HEK293 (cell line): Measurements from ENCODE around the gene EME1.

Source experiments
- ELK4 ChIP-seq: IDR thresholded peaks from 2 replicates; pipeline ENCODE4 v1.6.1; 2011; ENCODE audit warnings: mild to moderate bottlenecking, low read depth, low read length, borderline replicate concordance
- FEZF1 ChIP-seq: fragments of 450-650 bp; formaldehyde crosslinking; IDR thresholded peaks from 2 replicates; pipeline ENCODE4 v1.5.1; 2016; ENCODE audit warnings: missing biosample characterization, missing genetic modification characterization
- KLF10 ChIP-seq: fragments of 450-650 bp; IDR thresholded peaks from 2 replicates; pipeline ENCODE4 v1.5.1; 2018; ENCODE audit warnings: missing biosample characterization, mild to moderate bottlenecking, missing genetic modification characterization
- MYNN ChIP-seq: fragments of 450-650 bp; formaldehyde crosslinking; IDR thresholded peaks from 2 replicates; pipeline ENCODE4 v1.5.1; 2016; ENCODE audit warnings: missing biosample characterization, missing genetic modification characterization, borderline replicate concordance
- MZF1 ChIP-seq: fragments of 450-650 bp; formaldehyde crosslinking; IDR thresholded peaks from 2 replicates; pipeline ENCODE4 v1.5.1; 2017; ENCODE audit warnings: missing biosample characterization, missing genetic modification characterization, borderline replicate concordance
- PRDM1 ChIP-seq: fragments of 450-650 bp; formaldehyde crosslinking; IDR thresholded peaks from 2 replicates; pipeline ENCODE4; 2016; ENCODE audit warnings: missing biosample characterization, missing genetic modification characterization
- PRDM10 ChIP-seq: fragments of 450-650 bp; formaldehyde crosslinking; IDR thresholded peaks from 2 replicates; pipeline ENCODE4 v1.5.1; 2016; ENCODE audit warnings: missing biosample characterization, missing genetic modification characterization
- SETDB1 ChIP-seq: IDR thresholded peaks from one replicate; pipeline ENCODE4 v1.6.1; 2017; ENCODE audit warnings: mild to moderate bottlenecking, low read length, moderate library complexity, mixed read lengths; ENCODE audit not compliant: insufficient read length
- SP3 ChIP-seq: fragments of 450-650 bp; formaldehyde crosslinking; IDR thresholded peaks from 2 replicates; pipeline ENCODE4 v1.5.1; 2016; ENCODE audit warnings: missing biosample characterization, missing genetic modification characterization
- ZFHX2 ChIP-seq: fragments of 450-650 bp; formaldehyde crosslinking; conservative IDR thresholded peaks from 2 replicates; pipeline ENCODE4 v1.5.1; 2016; ENCODE audit warnings: missing biosample characterization, missing genetic modification characterization
- ZFP69B ChIP-seq: fragments of 450-650 bp; formaldehyde crosslinking; IDR thresholded peaks from 2 replicates; pipeline ENCODE4 v1.5.1; 2016; ENCODE audit warnings: missing biosample characterization, missing genetic modification characterization
- ZNF121 ChIP-seq: fragments of 450-650 bp; formaldehyde crosslinking; IDR thresholded peaks from 2 replicates; pipeline ENCODE4 v1.5.1; 2016; ENCODE audit warnings: missing biosample characterization, missing genetic modification characterization
- ZNF214 ChIP-seq: fragments of 450-650 bp; formaldehyde crosslinking; IDR thresholded peaks from 2 replicates; pipeline ENCODE4 v1.5.1; 2017; ENCODE audit warnings: missing biosample characterization, mild to moderate bottlenecking, missing genetic modification characterization, borderline replicate concordance
- ZNF23 ChIP-seq: fragments of 450-650 bp; formaldehyde crosslinking; IDR thresholded peaks from 2 replicates; pipeline ENCODE4 v1.5.1; 2016; ENCODE audit warnings: missing biosample characterization, missing genetic modification characterization, borderline replicate concordance
- ZNF266 ChIP-seq: fragments of 450-650 bp; formaldehyde crosslinking; IDR thresholded peaks from 2 replicates; pipeline ENCODE4 v1.5.1; 2016; ENCODE audit warnings: missing biosample characterization, missing genetic modification characterization, low read depth
- ZNF302 ChIP-seq: fragments of 450-650 bp; formaldehyde crosslinking; IDR thresholded peaks from 2 replicates; pipeline ENCODE4 v1.5.1; 2016; ENCODE audit warnings: missing biosample characterization, missing genetic modification characterization, low read depth
- ZNF423 ChIP-seq: fragments of 450-650 bp; formaldehyde crosslinking; IDR thresholded peaks from 2 replicates; pipeline ENCODE4 v1.5.1; 2016; ENCODE audit warnings: missing biosample characterization, missing genetic modification characterization
- ZNF555 ChIP-seq: fragments of 450-650 bp; formaldehyde crosslinking; conservative IDR thresholded peaks from 2 replicates; pipeline ENCODE4 v1.5.1; 2017; ENCODE audit warnings: missing biosample characterization, mild to moderate bottlenecking, missing genetic modification characterization, inconsistent platforms
- ZNF561 ChIP-seq: fragments of 450-650 bp; IDR thresholded peaks from 2 replicates; pipeline ENCODE4 v1.5.1; 2018; ENCODE audit warnings: missing biosample characterization, missing genetic modification characterization, borderline replicate concordance
- ZNF596 ChIP-seq: fragments of 450-650 bp; IDR thresholded peaks from 2 replicates; pipeline ENCODE4 v1.5.0; 2018; ENCODE audit warnings: missing biosample characterization, mild to moderate bottlenecking, missing genetic modification characterization, moderate library complexity
- ZNF600 ChIP-seq: fragments of 450-650 bp; formaldehyde crosslinking; IDR thresholded peaks from 2 replicates; pipeline ENCODE4 v1.5.1; 2016; ENCODE audit warnings: missing biosample characterization, missing genetic modification characterization
- ZNF610 ChIP-seq: fragments of 450-650 bp; formaldehyde crosslinking; IDR thresholded peaks from 2 replicates; pipeline ENCODE4 v1.5.1; 2016; ENCODE audit warnings: missing biosample characterization, missing genetic modification characterization, borderline replicate concordance
- ZNF639 ChIP-seq: fragments of 450-650 bp; formaldehyde crosslinking; IDR thresholded peaks from 2 replicates; pipeline ENCODE4 v1.5.1; 2016; ENCODE audit warnings: missing biosample characterization, missing genetic modification characterization
- ZNF645 ChIP-seq: fragments of 450-650 bp; formaldehyde crosslinking; IDR thresholded peaks from 2 replicates; pipeline ENCODE4; 2016; ENCODE audit warnings: missing biosample characterization, missing genetic modification characterization
- ZNF677 ChIP-seq: fragments of 450-650 bp; IDR thresholded peaks from 2 replicates; pipeline ENCODE4 v1.5.0; 2018; ENCODE audit warnings: missing biosample characterization, mild to moderate bottlenecking, missing genetic modification characterization, moderate library complexity
- ZNF704 ChIP-seq: fragments of 450-650 bp; formaldehyde crosslinking; IDR thresholded peaks from 2 replicates; pipeline ENCODE4 v1.5.1; 2016; ENCODE audit warnings: missing biosample characterization, missing genetic modification characterization
- ZSCAN30 ChIP-seq: fragments of 450-650 bp; IDR thresholded peaks from 2 replicates; pipeline ENCODE4 v1.5.1; 2018; ENCODE audit warnings: missing biosample characterization, mild to moderate bottlenecking, missing genetic modification characterization, moderate library complexity

Gene EME1

GRCh38 chr17:50397111-50397918 is 24.3 kb downstream of the EME1 start, which contains the start of gene LRRC59 (continued):
- TF ChIP-seq ZNF214 (tag by site-specific recombination) = no peak
- no peak for TF ChIP-seq ELK4
- TF ChIP-seq ZNF555 = no peak
- TF ChIP-seq MZF1 (tag by site-specific recombination) = no peak
- TF ChIP-seq ZNF677 = no peak
- no peak for TF ChIP-seq ZNF266 (tag by site-specific recombination)
- TF ChIP-seq SETDB1 = no peak
- TF ChIP-seq PRDM10 (tag by site-specific recombination) = peak; percentile 56
- peak; percentile 30; the same call in 1 of the 2 replicates for TF ChIP-seq FEZF1 (tag by site-specific recombination)
- TF ChIP-seq ZNF610 (tag by site-specific recombination) = peak; percentile 89
- TF ChIP-seq ZNF302 = peak; percentile 17; the same call in 1 of the 2 replicates
- TF ChIP-seq ZNF704 (tag by site-specific recombination) = peak; percentile 86; the same call in 1 of the 2 replicates
- TF ChIP-seq MYNN (tag by site-specific recombination) = peak; percentile 43; the same call in 1 of the 2 replicates
- TF ChIP-seq ZNF121 (tag by site-specific recombination) = peak; percentile 50; the same call in 1 of the 2 replicates
- TF ChIP-seq ZNF23 (tag by site-specific recombination) = no peak
- TF ChIP-seq ZFP69B = peak; percentile 87; the same call in 1 of the 2 replicates
- peak; percentile 50; the same call in 1 of the 2 replicates for TF ChIP-seq ZNF561 (tag by site-specific recombination)
- TF ChIP-seq PRDM1 = peak; percentile 95
- TF ChIP-seq ZNF600 (tag by site-specific recombination) = 0 out of 2 replicates have a peak, but pooled peaks have one; percentile 22
- no peak for TF ChIP-seq ZNF596 (tag by site-specific recombination)
- TF ChIP-seq ZFHX2 (tag by site-specific recombination) = peak; percentile 79
- no peak for TF ChIP-seq ZNF423 (tag by site-specific recombination)
- peak; percentile 95 for TF ChIP-seq ZNF639 (tag by site-specific recombination)
- no peak for TF ChIP-seq ZNF645
- TF ChIP-seq ZSCAN30 = 0 out of 2 replicates have a peak, but pooled peaks have one; percentile 77
- peak; percentile 79 for TF ChIP-seq SP3
- peak; percentile 28; the same call in 1 of the 2 replicates for TF ChIP-seq KLF10 (tag by site-specific recombination)
